CD4-positive, alpha-beta T cell treated with Interleukin-4 for 4 hours (primary cell): ENCODE measurements around the gene MAU2.

Experiments
- DNase-seq: peaks from one replicate; pipeline ENCODE4 v3.0.0-alpha.2; 2020

Gene MAU2

DNA sequence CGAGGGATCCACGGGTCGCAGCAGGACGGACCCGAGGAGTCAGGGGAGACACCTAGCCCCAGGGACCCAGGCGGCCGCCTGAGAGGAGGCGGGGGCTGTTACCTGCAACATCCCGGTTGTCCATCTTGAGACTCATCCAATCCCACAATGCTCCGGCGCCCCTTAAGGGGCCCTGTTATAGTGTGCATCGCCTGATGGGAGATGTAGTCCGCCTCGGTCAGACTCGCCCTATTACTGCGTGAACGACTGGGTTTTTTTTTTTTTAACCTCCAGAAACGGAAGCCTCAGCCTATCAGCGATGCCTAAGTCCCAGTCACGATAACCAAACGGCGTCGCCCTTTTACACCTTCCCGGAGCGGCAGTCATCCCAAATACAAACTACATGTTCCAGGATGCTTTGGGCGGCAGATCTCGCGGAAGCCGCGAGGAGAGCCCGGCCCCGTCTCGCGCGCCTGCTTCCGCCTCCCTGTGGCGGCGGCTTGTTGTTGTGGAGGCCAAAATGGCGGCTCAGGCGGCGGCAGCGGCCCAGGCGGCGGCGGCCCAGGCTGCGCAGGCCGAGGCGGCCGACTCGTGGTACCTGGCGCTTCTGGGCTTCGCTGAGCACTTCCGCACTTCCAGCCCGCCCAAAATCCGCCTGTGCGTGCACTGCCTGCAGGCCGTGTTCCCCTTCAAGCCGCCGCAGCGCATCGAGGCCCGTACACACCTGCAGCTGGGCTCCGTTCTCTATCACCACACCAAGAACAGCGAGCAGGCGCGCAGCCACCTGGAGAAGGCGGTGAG is at the start of gene MAU2, which contains the start of gene SUGP1:
Gene MAU2, plus strand, starts transcription at position 469 of the 780 bp plus-strand sequence. Its CDS starts 31 bp downstream, at position 500.
Gene SUGP1, minus strand, starts transcription at position 149 of the 780 bp plus-strand sequence. Its CDS starts 13 bp downstream, at position 136.
- DNase-seq: peak; percentile 91

GRCh38 chr19:19271828-19272599 is 48.6 kb upstream of the MAU2 start:
- DNase-seq: no peak

GRCh38 chr19:19274146-19274545 is 46.5 kb upstream of the MAU2 start:
- no peak for DNase-seq

DNA sequence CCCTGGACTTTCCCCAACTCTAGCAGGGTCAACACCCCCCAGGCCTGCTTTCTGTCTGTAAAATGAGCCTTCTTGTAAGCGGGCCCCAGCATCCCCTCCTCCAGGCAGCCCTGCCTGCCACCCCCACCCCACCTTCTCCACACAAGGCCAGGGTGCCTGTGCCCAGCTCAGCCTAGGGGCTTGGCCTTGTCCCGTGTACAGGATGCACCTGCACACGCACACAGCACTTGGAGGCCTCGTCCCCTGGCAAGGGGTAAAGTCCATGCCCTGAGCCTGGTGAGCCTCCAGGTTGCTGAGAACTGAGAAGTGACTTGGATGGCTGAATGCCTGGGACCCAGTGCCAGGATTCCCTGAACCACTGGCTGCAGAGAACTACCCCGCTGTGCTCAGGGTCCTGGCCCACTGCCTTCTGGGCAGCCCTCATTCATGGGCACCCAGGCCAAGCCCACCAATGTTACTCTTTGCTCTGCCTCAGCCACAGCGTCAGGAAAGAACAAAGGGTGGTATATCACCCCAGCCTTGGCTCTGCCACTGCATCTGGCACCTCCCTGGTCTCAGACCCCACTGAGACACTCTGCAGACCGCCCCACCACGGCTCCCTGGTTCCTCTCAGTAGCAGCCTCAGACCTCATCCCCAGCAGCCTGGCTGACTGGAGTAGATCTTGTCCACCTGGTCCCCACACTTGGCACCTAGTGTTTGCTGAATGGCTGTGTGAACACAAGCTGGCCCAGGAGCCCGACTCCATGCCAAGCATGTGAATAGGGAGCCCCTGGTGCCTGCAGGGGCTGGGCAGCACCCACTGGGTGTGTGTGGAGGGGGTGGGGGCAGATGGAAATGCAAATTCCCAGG is 45.7 kb upstream of the MAU2 start:
- DNase-seq: no peak

- DNase-seq: no peak
These were observed 44.2 kb upstream of the MAU2 start for GRCh38 chr19:19276386-19276785.

- DNase-seq: no peak
These were observed 43.8 kb upstream of the MAU2 start for GRCh38 chr19:19276851-19277250.

DNA sequence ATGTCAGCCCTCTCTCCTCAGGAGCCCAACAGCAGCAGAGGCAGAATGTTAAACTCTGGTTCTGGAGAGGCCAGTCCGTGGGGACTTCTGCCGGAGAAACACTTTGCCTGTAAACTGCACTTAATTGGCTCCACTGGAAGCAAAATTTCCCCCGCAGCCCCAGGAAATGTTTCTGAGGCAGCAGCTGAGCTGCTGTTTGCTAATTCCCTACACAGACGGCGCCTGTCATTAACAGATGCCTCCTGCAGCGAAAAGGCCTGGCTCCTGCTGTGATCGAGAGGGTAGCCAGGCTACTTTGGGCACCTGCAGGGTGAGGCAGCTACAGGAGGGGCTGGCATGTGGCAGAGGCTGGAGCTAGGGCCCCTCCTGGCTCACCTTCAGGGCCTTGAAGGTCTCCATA is 42.3 kb upstream of the MAU2 start:
- no peak for DNase-seq

DNA sequence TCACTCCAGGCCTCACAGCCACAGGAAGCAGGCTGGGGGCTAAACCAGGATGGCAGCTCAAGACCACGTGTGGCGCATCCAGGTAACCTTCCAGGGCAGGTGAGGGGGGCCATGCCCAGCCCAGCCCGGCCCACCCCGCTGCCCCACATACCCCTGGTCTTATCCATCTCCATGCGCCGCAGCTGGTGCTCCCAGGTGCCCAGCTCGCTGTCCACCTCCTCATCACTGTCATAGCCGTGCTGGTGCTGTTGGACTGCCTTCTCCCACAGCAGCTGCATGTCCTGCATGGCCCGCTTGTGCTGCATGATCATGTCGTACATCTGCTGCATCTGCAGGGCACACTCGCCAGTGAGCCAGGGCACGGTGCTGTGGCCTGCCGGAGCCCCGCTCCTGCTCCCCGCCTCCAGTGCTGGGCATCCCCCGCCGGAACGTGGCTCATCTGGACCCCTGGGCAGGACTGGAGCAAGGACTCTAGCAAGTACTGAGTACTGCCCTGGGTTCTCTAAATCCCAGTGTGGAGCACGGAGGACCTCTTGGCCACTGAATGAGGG is 41.5 kb upstream of the MAU2 start:
- DNase-seq: no peak

- DNase-seq: no peak
These were observed 40.8 kb upstream of the MAU2 start for GRCh38 chr19:19279853-19280252.

DNA sequence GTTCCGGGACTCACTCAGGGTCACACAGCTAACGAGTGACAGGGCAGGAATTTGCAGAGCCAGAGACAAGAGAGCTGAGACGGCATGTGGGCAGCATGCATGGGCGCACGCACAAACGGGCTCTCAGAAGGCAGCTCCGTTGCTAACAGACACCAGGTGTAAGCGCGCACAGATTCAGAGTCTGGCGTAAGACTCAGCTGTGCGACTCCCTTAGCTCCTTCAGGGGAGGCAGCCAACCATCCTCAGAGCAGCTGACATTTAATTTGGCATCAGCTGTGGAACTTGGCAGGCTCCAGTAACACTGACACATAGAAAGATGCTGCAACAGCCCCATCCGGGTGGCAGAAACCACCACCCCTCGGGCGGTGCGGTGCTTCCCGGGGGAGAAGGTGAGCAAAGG is 40.1 kb upstream of the MAU2 start:
- DNase-seq: no peak

GRCh38 chr19:19285686-19286085 is 34.9 kb upstream of the MAU2 start:
- DNase-seq: no peak

DNA sequence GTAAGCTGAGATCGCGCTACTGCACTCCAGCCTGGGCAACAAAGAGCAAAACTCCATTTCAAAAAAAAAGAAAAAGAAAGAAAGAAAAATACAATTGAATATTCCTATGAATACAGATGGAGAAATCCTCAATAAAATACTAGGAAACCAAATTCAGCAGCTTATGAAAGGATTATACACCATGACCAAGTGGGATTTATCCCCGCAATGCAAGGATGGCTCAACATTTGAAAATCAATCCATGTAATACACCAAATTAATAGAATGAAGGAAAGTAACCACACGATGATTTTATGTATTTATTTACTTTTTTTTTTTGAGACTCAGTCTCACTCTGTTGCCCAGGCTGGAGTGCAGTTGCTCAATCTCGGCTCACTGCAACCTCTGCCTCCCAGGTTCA is 28.0 kb upstream of the MAU2 start:
- DNase-seq: no peak

DNA sequence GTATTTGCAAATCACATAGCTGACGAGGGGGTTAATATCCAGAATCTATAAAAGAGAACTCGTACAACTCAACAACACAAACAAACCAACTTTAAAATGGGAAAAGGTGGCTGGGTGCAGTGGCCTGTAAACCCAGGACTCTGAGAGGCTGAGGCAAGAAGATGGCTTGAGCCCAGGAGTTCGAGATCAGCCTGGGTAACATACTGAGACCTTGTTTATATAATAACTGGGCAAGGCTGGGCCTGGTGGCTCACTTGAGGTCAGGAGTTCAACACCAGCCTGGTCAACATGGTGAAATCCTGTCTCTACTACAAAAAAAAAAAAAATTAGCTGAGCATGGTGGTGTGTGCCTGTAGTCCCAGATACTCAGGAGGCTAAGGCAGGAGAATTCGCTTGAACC is 25.7 kb upstream of the MAU2 start:
- no peak for DNase-seq

DNA sequence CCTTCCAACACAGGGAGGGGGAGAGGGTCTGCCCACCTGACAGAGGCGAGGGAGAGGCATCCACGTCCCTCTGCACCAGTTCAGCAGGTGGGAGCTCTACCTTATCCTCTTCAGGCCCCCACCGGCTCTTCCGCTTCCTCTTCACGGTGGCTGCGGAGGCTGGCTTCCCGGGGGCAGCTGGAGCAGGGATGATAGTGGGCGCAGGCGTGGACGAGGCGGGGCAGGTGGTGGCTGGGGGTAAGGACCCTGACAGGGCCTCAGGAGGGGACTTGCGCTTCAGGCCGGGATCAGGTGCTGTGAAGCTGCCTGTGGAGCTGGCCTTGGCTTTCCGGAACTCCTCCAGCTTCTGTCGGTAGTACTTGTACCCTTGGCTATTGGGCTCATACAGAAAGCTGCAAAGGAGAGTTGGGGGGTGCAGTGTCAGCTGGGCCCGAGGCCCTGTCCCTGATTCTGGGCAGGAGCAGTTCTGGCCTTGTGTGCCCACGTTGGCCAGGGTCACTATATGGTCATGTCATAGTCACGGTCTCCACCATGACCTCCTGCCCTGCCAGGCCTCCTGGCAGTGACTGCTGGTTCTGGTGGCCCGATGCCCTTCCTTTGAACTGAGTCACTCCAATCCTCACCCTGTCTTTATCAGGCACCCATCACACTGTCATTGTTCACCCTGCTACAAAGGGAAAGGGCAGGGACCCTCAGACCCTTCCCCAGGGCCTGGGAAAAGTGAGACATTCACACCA is 23.5 kb upstream of the MAU2 start:
- DNase-seq: no peak

DNA sequence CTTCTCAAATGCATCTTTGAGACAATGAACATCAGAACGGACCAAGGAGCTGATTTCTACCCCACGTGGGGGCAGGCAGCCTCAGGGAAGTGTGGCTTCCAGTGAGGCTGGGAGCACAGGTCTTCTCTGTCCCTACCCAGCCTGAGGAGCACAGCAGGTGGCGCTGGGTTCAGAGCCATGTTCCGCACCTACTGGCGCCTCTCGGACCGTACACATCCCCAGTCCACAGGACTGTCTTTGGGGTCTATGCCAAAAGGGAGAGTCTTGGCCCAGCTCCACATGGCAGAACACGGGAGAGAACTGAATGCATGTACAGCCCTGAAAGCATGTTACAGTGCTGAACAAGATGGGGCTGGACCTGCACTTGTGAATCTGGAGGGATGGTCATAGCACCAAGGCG is 22.9 kb upstream of the MAU2 start:
- no peak for DNase-seq

DNA sequence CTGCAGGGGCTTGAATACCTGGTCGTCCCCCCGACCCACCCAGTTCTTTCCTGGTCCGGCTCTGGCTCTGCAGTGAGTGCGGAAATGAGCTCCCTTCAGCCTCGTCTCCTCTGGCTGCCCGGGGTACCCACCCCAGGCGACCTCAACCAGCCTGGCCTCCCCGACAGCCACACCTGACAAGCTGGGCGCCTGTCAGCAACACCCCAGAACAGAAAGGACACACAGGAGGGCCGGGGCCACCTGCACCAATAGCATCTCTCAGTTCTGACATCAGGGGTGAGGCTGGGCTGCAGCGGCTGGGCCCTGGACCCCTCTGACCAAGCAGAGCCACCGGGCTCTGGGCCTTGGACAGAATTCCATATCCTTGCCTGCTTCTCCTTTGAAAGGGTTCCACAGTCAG is 20.0 kb upstream of the MAU2 start:
- no peak for DNase-seq

DNA sequence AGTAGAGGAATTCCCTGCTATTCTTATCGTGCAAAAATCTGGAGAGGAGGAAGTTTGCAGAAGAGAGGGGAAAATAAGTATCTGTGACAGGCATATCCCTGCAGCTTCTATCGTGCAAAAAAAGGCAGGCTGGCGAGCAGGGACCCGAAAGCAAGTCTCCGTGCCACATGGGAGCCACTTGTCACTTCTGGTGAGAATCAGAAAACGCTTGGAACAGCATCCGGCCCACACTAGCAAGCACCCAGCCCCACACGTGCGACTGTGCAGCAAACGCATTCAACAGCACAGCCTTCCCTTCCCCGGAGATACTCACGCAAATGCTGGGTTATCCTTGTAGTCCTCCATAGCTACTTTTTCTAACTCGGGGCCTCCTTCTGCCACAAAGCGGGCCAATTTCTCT is 17.2 kb upstream of the MAU2 start:
- DNase-seq: no peak

- no peak for DNase-seq
These were observed 16.3 kb upstream of the MAU2 start for GRCh38 chr19:19304186-19304965.

GRCh38 chr19:19305066-19305465 is 15.6 kb upstream of the MAU2 start:
- DNase-seq: no peak

DNA sequence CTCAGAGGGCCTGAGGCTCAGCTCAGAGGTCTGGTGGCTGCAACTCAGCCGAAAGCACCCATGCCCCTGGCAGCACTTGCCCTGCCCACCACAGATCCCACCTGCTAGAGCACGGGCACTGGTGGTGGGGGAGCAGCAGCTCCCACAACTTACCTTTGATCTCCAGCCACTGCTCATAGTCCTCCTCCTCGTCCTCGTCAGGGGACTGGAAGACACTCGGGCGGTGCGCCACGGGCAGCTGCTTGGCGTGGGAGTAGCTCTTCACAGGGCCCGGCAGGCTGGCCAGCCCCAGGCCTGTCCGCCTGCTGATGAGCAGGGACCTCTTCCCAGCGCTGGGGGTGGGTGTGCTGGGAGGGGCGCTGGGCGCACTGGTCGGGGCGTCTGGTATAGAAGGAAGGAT is 14.9 kb upstream of the MAU2 start:
- DNase-seq: no peak

GRCh38 chr19:19306191-19306590 is 14.4 kb upstream of the MAU2 start:
- no peak for DNase-seq
